SK-N-SH (cell line): Measurements from ENCODE around the gene GRM7. TPM values are rescaled to one million over a fixed set of nuclear protein-coding genes. Genes with fewer than 3 reads are reported as not detected.

Source experiments
- CTCF ChIA-PET: fragments of 300-600, 350-600 bp; formaldehyde crosslinking; extraction: SDS; loops from one replicate; lab custom pipeline; 2021; lab: Yijun Ruan, JAX
- POLR2A ChIA-PET: fragments of 350-600 bp; sonication (Branson Sonifier 250); formaldehyde crosslinking; extraction: SDS; loops from one replicate; lab custom pipeline; 2020; ENCODE audit warnings: antibody characterized with exemption, inconsistent platforms; lab: Yijun Ruan, JAX
- DNase-seq: peaks from one replicate; pipeline ENCODE4 v3.0.0; 2012
- H2AFZ ChIP-seq: fragments of 200-600 bp; sonication (generic); 2 replicates; pipeline ENCODE4 v1.8.1; 2016; ENCODE audit warnings: antibody characterized with exemption, mild to moderate bottlenecking, low read depth
- H3F3A ChIP-seq: fragments of 200-600 bp; sonication (generic); replicated peaks from 2 replicates; pipeline ENCODE3; 2016; ENCODE audit warnings: antibody characterized with exemption, mild to moderate bottlenecking; ENCODE audit not compliant: insufficient read depth
- H3K27ac ChIP-seq, 2 experiments: fragments of 200-500 bp in 1 of 2; fragments of 200-600 bp in 1 of 2; sonication (Bioruptor generic) in 1 of 2; sonication (generic), shearing (Covaris generic) in 1 of 2; 2 replicates each; pipeline versions ENCODE4 v1.5.1 to v1.6.1; 2014 to 2016; ENCODE audit warnings: low read depth in 2 of 2, inconsistent platforms in 1 of 2, low read length in 1 of 2, mild to moderate bottlenecking in 1 of 2, mixed read lengths in 1 of 2
- H3K27me3 ChIP-seq: fragments of 200-600 bp; sonication (generic), shearing (Covaris generic); 2 replicates; pipeline ENCODE4 v1.6.1; 2016; ENCODE audit warnings: mixed run types; ENCODE audit not compliant: insufficient read depth
- H3K36me3 ChIP-seq, 2 experiments: fragments of 200-500 bp in 1 of 2; fragments of 200-600 bp in 1 of 2; sonication (Bioruptor generic) in 1 of 2; sonication (generic) in 1 of 2; replicated peaks in 1 of 2; 2 replicates each; pipeline versions ENCODE3 to v1.5.1; 2014 to 2016; ENCODE audit warnings: low read length in 1 of 2, mild to moderate bottlenecking in 1 of 2; ENCODE audit not compliant: insufficient read depth in 2 of 2, control insufficient read depth in 1 of 2
- H3K4me1 ChIP-seq, 2 experiments: fragments of 200-500 bp in 1 of 2; fragments of 200-600 bp in 1 of 2; sonication (Bioruptor generic) in 1 of 2; sonication (generic), shearing (Covaris generic) in 1 of 2; 2 replicates each; pipeline versions ENCODE4 v1.5.1 to v1.6.1; 2014 to 2016; ENCODE audit warnings: low read depth in 1 of 2, low read length in 1 of 2, mixed run types in 1 of 2; ENCODE audit not compliant: insufficient read depth in 2 of 2, control insufficient read depth in 1 of 2
- H3K4me2 ChIP-seq: fragments of 200-600 bp; sonication (generic), shearing (Covaris generic); 2 replicates; pipeline ENCODE4 v1.6.1; 2017; ENCODE audit warnings: mixed run types
- H3K4me3 ChIP-seq, 2 experiments: fragments of 200-500 bp in 1 of 2; fragments of 200-600 bp in 1 of 2; sonication (Bioruptor generic) in 1 of 2; sonication (generic), shearing (Covaris generic) in 1 of 2; 2 replicates each; pipeline versions ENCODE4 v1.5.1 to v1.8.1; 2014 to 2016; ENCODE audit warnings: low read depth in 2 of 2, inconsistent platforms in 1 of 2, low read length in 1 of 2, mild to moderate bottlenecking in 1 of 2, mixed read lengths in 1 of 2, moderate library complexity in 1 of 2
- H3K79me2 ChIP-seq: fragments of 200-600 bp; sonication (generic); 2 replicates; pipeline ENCODE4 v1.8.1; 2017; ENCODE audit warnings: mild to moderate bottlenecking; ENCODE audit not compliant: insufficient read depth
- H3K9ac ChIP-seq: fragments of 200-600 bp; sonication (generic); 2 replicates; pipeline ENCODE4 v1.6.1; 2017; ENCODE audit warnings: mixed run types
- H3K9me2 ChIP-seq: fragments of 200-600 bp; sonication (generic); 2 replicates; pipeline ENCODE4 v1.6.1; 2017; ENCODE audit warnings: mixed run types
- H3K9me3 ChIP-seq: fragments of 200-600 bp; sonication (generic); 2 replicates; pipeline ENCODE4 v1.6.1; 2017; ENCODE audit warnings: mixed run types, mild to moderate bottlenecking, moderate library complexity
- H4K20me1 ChIP-seq: fragments of 200-600 bp; sonication (generic); 2 replicates; pipeline ENCODE4 v1.6.1; 2017; ENCODE audit warnings: mild to moderate bottlenecking, mixed run types; ENCODE audit not compliant: insufficient read depth
- CHD2 ChIP-seq: fragments of 150-350 bp; IDR thresholded peaks from 2 replicates; pipeline ENCODE4 v1.6.1; 2018; ENCODE audit warnings: low read length; ENCODE audit not compliant: partially characterized antibody
- CTCF ChIP-seq: fragments of 200-600 bp; sonication (generic); IDR thresholded peaks from 2 replicates; pipeline ENCODE4 v1.6.1; 2017; ENCODE audit warnings: antibody characterized with exemption, mild to moderate bottlenecking, moderate library complexity
- ELF1 ChIP-seq: IDR thresholded peaks from 2 replicates; pipeline ENCODE4 v1.4.0; 2012
- FOXJ3 ChIP-seq: sonication (generic); formaldehyde crosslinking; IDR thresholded peaks from 2 replicates; pipeline ENCODE4 v1.5.1; 2020; ENCODE audit warnings: mild to moderate bottlenecking, missing genetic modification reagents
- IRF3 ChIP-seq: fragments of 150-350 bp; IDR thresholded peaks from 2 replicates; pipeline ENCODE4 v1.6.1; 2016; ENCODE audit warnings: mild to moderate bottlenecking, low read depth, low read length
- JUND ChIP-seq: IDR thresholded peaks from 2 replicates; pipeline ENCODE4 v1.4.0; 2012
- MEF2A ChIP-seq: IDR thresholded peaks from 2 replicates; pipeline ENCODE4 v1.4.0; 2012; ENCODE audit warnings: low read depth, borderline replicate concordance
- POLR2AphosphoS5 ChIP-seq: IDR thresholded peaks from 2 replicates; pipeline ENCODE4 v1.6.1; 2012; ENCODE audit warnings: low read depth, low read length
- RAD21 ChIP-seq: IDR thresholded peaks from 2 replicates; pipeline ENCODE4 v1.6.1; 2012; ENCODE audit warnings: mild to moderate bottlenecking, low read length
- RFX5 ChIP-seq: IDR thresholded peaks from 2 replicates; pipeline ENCODE4 v1.6.1; 2012; ENCODE audit warnings: mild to moderate bottlenecking, improper control_type of control experiment, low read length
- RXRA ChIP-seq: IDR thresholded peaks from 2 replicates; pipeline ENCODE4 v1.4.0; 2012; ENCODE audit warnings: low read depth, mild to moderate bottlenecking, borderline replicate concordance
- SMC3 ChIP-seq: IDR thresholded peaks from 2 replicates; pipeline ENCODE4 v1.6.1; 2012; ENCODE audit warnings: low read depth, low read length, improper control_type of control experiment
- TCF12 ChIP-seq: IDR thresholded peaks from 2 replicates; pipeline ENCODE4 v1.4.0; 2012
- YY1 ChIP-seq: IDR thresholded peaks from 2 replicates; pipeline ENCODE4 v1.4.0; 2012; ENCODE audit warnings: low read depth, mild to moderate bottlenecking
- WGBS: methylation state at CpG from one replicate; pipeline ENCODE4 v1.1.6; 2017; ENCODE audit warnings: low lambda C conversion rate; 5-methylcytosine and 5-hydroxymethylcytosine counted together
- polyA plus RNA-seq, 3 experiments: library from polyadenylated mRNA; depleted of rRNA; stranded (reverse); fragments of >200 nt; gene quantifications; 2 replicates each; pipeline ENCODE4 v1.2.3, GENCODE V29; 2012
- TF ChIP-seq, protein P1 (sequence below): IDR thresholded peaks from 2 replicates; pipeline ENCODE4 v1.6.1; 2012; ENCODE audit warnings: mild to moderate bottlenecking, low read depth, low read length, moderate library complexity
- TF ChIP-seq, protein P2 (sequence below): IDR thresholded peaks from 2 replicates; pipeline ENCODE4 v1.4.0; 2012; ENCODE audit warnings: low read depth, borderline replicate concordance

The GRM7 gene
- polyA plus RNA-seq, 1 of the 3 experiments (the other 2 are of a cell fraction) = 0.03 TPM

DNA sequence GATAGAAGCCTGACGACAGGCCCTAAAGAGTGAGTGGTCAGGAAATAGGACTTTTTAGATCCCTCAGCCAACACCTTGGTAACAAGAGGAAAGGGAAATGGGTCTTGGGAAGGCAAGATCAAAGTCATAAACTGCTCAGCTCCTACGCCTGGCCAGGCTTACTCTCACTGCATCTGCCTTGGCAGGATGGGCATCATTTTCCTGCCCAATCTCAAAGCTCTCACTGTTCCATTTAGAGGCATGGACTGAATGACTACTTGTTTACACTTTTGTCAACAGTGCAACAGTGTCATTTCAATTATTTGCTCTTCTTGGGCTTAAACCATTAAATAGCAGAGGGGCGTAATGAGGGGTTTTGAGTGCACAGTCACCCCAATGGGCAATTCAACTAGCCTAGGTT lies 808.7 kb downstream of the GRM7 start:
- no peaks in the 10 kb centered on the region for H4K20me1 ChIP-seq
- H3K4me2 ChIP-seq = no peak overlapping the region
- no peak overlapping the region for H3K4me3 ChIP-seq
- CTCF ChIA-PET = no interaction called here
- H3K9me2 ChIP-seq = no peaks in the 10 kb centered on the region
- H3K27ac ChIP-seq = no peak overlapping the region
- H3K27me3 ChIP-seq = no peaks in the 10 kb centered on the region
- POLR2A ChIA-PET = no interaction called here
- no peak for TF ChIP-seq RAD21
- no peak for TF ChIP-seq ELF1
- TF ChIP-seq CTCF = no peak
- TF ChIP-seq, protein P1, sequence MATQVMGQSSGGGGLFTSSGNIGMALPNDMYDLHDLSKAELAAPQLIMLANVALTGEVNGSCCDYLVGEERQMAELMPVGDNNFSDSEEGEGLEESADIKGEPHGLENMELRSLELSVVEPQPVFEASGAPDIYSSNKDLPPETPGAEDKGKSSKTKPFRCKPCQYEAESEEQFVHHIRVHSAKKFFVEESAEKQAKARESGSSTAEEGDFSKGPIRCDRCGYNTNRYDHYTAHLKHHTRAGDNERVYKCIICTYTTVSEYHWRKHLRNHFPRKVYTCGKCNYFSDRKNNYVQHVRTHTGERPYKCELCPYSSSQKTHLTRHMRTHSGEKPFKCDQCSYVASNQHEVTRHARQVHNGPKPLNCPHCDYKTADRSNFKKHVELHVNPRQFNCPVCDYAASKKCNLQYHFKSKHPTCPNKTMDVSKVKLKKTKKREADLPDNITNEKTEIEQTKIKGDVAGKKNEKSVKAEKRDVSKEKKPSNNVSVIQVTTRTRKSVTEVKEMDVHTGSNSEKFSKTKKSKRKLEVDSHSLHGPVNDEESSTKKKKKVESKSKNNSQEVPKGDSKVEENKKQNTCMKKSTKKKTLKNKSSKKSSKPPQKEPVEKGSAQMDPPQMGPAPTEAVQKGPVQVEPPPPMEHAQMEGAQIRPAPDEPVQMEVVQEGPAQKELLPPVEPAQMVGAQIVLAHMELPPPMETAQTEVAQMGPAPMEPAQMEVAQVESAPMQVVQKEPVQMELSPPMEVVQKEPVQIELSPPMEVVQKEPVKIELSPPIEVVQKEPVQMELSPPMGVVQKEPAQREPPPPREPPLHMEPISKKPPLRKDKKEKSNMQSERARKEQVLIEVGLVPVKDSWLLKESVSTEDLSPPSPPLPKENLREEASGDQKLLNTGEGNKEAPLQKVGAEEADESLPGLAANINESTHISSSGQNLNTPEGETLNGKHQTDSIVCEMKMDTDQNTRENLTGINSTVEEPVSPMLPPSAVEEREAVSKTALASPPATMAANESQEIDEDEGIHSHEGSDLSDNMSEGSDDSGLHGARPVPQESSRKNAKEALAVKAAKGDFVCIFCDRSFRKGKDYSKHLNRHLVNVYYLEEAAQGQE = no peak
- TF ChIP-seq MEF2A = no peak
- no peak for TF ChIP-seq CHD2
- TF ChIP-seq JUND = no peak
- no peak for TF ChIP-seq RFX5
- no peak for TF ChIP-seq RXRA
- TF ChIP-seq SMC3 = no peak
- TF ChIP-seq, protein P2, sequence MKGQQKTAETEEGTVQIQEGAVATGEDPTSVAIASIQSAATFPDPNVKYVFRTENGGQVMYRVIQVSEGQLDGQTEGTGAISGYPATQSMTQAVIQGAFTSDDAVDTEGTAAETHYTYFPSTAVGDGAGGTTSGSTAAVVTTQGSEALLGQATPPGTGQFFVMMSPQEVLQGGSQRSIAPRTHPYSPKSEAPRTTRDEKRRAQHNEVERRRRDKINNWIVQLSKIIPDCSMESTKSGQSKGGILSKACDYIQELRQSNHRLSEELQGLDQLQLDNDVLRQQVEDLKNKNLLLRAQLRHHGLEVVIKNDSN = no peak
- no peak for TF ChIP-seq FOXJ3 (CRISPR knock-in tag)
- TF ChIP-seq POLR2AphosphoS5 = no peak
- TF ChIP-seq IRF3 = no peak
- TF ChIP-seq TCF12 = no peak
- no peak for TF ChIP-seq YY1
- TF ChIP-seq, all 33 proteins: peak for 0
- 52% methylated on average over 3 of the region's 3 CpGs for WGBS
- Histone ChIP-seq H2AFZ (no peak overlapping the region), H3K79me2 (no peaks in the 10 kb centered on the region), H3K9ac (no peak overlapping the region), H3F3A (no peaks in the 10 kb centered on the region), H3K9me3 (no peaks in the 10 kb centered on the region), H3K4me1 (no peaks in the 10 kb centered on the region; a peak in 1 of 4 replicates), H3K36me3 (no peaks in the 10 kb centered on the region)
- no peak for DNase-seq
